Dendritic cell treated with granulocyte-macrophage colony-stimulating factor and Interleukin-4, amounts not matched to agents 40 ng/mL and 50 ng/mL, for 4 days (primary cell): Measurements from ENCODE around the gene RPS6KC1.
"Not testable (repeated sequence)": the region's sequence is repeated elsewhere in the genome, so short reads cannot be mapped to it uniquely, and the experiment has no call there.

ENCODE experiments used
- H3K27ac Mint-ChIP-seq: one replicate; pipeline ENCODE4 v1.8.0; 2022; ENCODE audit warnings: mild to moderate bottlenecking, mixed read lengths
- H3K27me3 Mint-ChIP-seq: one replicate; pipeline ENCODE4 v1.8.0; 2022; ENCODE audit warnings: mild to moderate bottlenecking, mixed read lengths
- H3K36me3 Mint-ChIP-seq: one replicate; pipeline ENCODE4 v1.8.0; 2022; ENCODE audit warnings: low read depth, mixed read lengths
- H3K4me1 Mint-ChIP-seq: one replicate; pipeline ENCODE4 v1.8.0; 2022; ENCODE audit warnings: low read depth, mixed read lengths
- H3K4me3 Mint-ChIP-seq: one replicate; pipeline ENCODE4 v1.8.0; 2022; ENCODE audit warnings: mild to moderate bottlenecking, moderate library complexity, mixed read lengths
- H3K9me3 Mint-ChIP-seq: one replicate; pipeline ENCODE4 v1.8.0; 2022; ENCODE audit warnings: mixed read lengths
- intact Hi-C: fragments of 100-400 bp; cut with micrococcal nuclease; formaldehyde crosslinking; loops from one replicate; pipeline ENCODE4 v1.15.0; 2022

The RPS6KC1 gene

DNA sequence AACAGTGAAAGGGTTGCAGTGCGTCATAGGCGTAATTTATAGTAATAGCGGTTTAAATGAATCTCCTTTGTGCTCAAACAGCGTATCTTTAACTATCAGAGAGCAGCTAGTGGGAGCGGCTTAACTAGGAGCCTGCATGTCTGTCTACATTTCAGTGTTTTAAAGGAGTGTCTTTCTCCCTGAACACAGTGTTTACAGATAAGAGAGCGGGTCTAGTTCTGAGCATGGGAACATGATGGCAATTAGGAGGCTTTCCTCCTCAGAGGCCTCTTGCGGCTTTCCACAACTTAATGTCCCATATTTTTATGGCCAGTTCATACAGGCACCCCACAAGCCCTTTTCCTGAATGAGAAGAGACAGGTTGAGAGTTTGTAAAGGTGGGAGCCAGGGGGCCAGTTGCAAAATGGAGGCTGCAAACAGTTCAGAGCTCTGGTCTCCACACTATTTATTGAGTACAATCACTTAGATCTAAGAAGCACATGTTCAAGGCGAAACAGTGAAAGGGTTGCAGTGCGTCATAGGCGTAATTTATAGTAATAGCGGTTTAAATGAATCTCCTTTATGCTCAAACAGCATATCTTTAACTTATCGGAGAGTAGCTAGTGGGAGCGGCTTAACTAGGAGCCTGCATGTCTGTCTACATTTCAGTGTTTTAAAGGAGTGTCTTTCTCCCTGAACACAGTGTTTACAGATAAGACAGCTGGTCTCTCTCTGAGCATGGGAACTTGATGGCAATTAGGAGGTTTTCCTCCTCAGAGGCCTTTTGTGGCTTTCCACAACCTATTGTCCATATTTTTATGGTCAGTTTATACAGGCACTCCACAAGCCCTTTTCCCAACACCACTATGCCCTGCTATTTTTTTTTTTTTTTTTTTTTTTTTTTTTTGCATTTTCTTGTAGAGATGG lies 5.5 kb upstream of the RPS6KC1 start:
- H3K27me3 Mint-ChIP-seq, H3K36me3 Mint-ChIP-seq, H3K9me3 Mint-ChIP-seq, intact Hi-C loops, H3K4me3 Mint-ChIP-seq, H3K27ac Mint-ChIP-seq: not testable (repeated sequence)
- H3K4me1 Mint-ChIP-seq = peaks cover 17% of the 10 kb centered on the region

DNA sequence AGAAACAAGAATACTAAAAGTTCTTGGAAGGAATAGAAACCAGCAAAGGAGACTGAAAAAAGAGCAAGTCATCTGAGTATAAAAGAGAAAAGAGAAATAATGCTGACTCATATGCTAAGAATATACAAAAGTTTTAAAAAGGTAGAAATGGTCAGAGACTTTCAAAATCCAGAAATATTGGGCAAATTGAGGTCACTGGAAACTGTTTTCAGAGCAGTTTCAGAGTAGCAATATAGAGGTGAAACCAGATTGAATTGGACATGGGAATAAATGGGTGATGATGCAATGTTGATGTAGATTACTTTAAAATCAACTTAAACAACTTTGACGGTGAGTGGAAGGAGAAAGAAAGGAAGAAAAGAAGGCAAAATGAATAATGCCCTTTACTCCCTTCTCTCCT lies 1.8 kb upstream of the RPS6KC1 start:
- intact Hi-C loops = no loop called here
- H3K27ac Mint-ChIP-seq = no peak overlapping the region
- H3K36me3 Mint-ChIP-seq = peaks cover 19% of the 10 kb centered on the region
- H3K4me3 Mint-ChIP-seq = no peak overlapping the region
- H3K9me3 Mint-ChIP-seq = peaks cover 10% of the 10 kb centered on the region
- peaks cover 34% of the 10 kb centered on the region for H3K4me1 Mint-ChIP-seq
- peaks cover 2% of the 10 kb centered on the region for H3K27me3 Mint-ChIP-seq

DNA sequence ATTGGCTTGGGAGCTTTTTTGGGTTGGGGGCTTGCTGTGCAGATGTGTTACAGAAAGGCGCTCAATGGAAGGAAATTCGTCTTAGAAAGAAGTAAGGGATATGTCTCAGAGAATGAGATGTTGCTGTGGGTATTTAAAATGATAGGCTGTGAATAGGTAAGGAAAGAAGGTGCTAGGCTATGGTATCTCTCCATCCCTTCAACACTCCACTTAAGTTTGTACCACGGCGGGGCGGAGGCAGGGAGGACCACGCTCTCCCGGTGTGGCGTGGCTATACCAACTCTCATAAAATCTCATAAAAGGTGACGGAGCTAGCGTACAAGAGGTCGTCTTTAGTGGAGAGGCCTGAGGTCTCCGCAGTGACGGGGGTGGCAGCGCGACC lies 305 bp upstream of the RPS6KC1 start:
- peaks cover 10% of the 10 kb centered on the region for H3K9me3 Mint-ChIP-seq
- peak overlapping the region; percentile 99 for H3K4me3 Mint-ChIP-seq
- H3K4me1 Mint-ChIP-seq = peaks cover 41% of the 10 kb centered on the region
- H3K27me3 Mint-ChIP-seq = no peaks in the 10 kb centered on the region
- H3K36me3 Mint-ChIP-seq = peaks cover 19% of the 10 kb centered on the region
- peak overlapping the region; percentile 95 for H3K27ac Mint-ChIP-seq
- intact Hi-C loops = loop anchor here (1.0 kb wide), 1 partner anchor 35 kb away; the partner anchor contains the start of gene ANGEL2

DNA sequence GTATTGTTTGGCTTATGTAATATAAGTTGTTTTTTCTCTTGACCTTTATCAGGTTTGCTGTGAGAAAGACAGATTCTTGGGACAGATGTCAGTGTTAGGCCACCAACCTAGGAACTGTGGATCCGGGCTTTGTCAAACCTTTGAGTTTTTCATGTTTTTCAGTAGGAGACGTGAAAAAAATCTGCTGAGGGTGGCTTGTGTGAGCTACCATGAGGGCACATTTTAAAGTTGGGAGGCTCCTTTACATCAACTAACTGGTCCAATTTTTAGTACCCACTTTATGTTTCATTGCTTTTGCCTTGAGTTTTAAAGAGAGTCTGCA lies 801 bp downstream of the RPS6KC1 start:
- Mint-ChIP-seq H3K4me3 (peak overlapping the region; percentile 99), H3K27ac (peak overlapping the region; percentile 95), H3K9me3 (peaks cover 10% of the 10 kb centered on the region), H3K27me3 (no peaks in the 10 kb centered on the region), H3K4me1 (peaks cover 41% of the 10 kb centered on the region), H3K36me3 (peaks cover 19% of the 10 kb centered on the region)
- intact Hi-C loops = loop anchor here (1.0 kb wide), 1 partner anchor 37 kb away; the partner anchor contains the start of gene ANGEL2

DNA sequence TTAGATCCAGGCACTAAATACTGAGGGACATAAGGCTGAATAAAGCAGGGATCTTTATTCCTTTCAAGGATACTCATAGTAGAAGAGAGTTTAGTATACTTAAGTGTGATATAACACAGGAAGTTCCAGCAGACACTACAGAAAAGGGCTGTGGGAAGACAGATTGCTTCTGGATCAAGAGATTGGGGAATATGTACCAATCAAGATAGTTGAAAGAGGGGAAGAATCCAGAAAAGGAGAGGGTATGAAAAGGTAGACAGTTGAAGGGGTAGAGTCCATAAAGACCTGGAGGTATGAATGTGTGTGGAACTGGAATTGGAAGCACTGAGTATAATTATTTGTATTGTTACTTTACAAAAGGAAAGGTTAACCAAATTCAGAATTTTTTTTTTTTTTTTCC lies 2.4 kb downstream of the RPS6KC1 start:
- intact Hi-C loops = no loop called here
- no peak overlapping the region for H3K27ac Mint-ChIP-seq
- H3K9me3 Mint-ChIP-seq = peaks cover 10% of the 10 kb centered on the region
- H3K27me3 Mint-ChIP-seq = no peaks in the 10 kb centered on the region
- H3K4me1 Mint-ChIP-seq = peaks cover 41% of the 10 kb centered on the region
- peaks cover 19% of the 10 kb centered on the region for H3K36me3 Mint-ChIP-seq
- H3K4me3 Mint-ChIP-seq = no peak overlapping the region

DNA sequence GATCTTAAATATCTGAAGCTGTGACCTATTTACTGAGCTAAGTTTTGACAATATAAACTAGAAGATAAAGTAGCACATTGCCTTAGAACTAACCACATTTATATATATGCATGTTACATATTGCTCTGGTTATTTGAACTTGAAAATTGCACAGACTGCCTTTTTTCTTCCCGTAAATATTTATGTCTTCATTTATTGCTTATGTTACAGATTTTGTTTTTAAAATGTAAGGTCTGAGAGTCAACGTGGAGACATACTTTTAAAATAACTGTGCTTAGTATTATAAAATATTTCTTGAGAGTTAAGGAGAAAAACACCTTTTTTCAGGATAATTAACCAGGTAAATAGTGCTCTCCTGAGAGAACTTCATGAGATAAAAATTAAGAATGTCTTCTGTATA lies 3.1 kb downstream of the RPS6KC1 start:
- H3K27me3 Mint-ChIP-seq = no peaks in the 10 kb centered on the region
- H3K9me3 Mint-ChIP-seq = peaks cover 14% of the 10 kb centered on the region
- peaks cover 21% of the 10 kb centered on the region for H3K36me3 Mint-ChIP-seq
- no peak overlapping the region for H3K4me3 Mint-ChIP-seq
- peaks cover 36% of the 10 kb centered on the region for H3K4me1 Mint-ChIP-seq
- intact Hi-C loops = no loop called here
- no peak overlapping the region for H3K27ac Mint-ChIP-seq

DNA sequence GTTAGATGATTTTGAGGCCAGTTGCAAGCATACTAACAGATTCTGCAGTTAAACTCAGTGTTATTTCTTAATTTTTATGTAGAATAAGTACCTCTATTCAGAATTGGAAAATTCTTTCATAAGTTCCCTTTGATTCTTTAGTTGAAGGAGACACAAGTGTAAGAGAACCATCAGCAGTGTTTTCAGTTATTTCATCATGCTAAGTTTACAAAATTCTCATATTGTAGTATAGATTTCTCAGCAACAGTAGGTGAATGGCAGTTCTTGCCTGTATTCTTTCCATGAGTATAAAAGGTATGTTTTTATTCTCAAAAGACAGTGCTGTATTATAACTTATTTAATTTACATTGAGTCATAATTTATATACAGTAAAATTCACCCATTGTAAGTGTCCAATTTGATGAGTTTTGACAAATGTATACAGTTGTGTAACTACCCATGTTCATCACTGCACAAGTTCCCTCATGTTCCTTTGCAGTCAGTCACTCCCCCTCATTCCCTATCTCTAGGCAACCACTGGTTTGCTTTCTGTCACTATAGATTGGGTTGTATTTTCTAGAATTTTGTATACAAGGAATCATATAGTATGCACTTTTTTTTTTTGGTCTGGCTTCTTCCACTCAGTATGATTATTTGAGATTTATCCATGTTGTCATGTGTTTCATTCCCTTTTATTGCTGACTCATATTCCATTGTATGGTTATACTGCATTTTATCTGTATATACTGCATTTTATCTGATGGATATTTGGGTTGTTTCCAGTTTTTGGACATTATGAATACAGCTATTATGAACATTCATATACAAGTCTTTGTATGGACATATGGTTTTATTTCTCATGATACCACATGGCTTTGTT lies 3.9 kb downstream of the RPS6KC1 start:
- Mint-ChIP-seq H3K4me3 (no peak overlapping the region), H3K27me3 (no peaks in the 10 kb centered on the region), H3K36me3 (peaks cover 25% of the 10 kb centered on the region), H3K27ac (no peak overlapping the region), H3K9me3 (peaks cover 17% of the 10 kb centered on the region), H3K4me1 (peaks cover 30% of the 10 kb centered on the region)
- intact Hi-C loops = no loop called here

DNA sequence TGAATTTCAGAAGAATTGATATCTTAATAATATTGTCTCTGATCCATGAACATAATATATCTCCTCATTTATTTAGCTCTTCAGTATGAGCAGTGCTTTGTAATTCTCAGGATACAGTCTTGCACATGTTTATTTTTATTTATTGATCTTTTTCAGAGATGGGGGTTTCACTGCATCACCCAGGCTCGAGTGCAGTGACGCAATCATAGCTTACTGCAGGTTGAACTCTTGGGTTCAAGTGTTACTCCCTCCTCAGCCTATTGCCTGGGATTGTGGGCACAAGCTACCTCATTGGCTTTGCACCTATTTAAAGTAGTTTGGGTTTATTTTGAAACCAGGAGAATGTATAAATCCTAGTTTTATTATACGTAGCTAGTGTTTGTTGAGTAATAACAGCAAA lies 4.7 kb downstream of the RPS6KC1 start:
- Mint-ChIP-seq H3K36me3 (peaks cover 22% of the 10 kb centered on the region), H3K4me3 (no peak overlapping the region), H3K27me3 (no peaks in the 10 kb centered on the region), H3K9me3 (peaks cover 9% of the 10 kb centered on the region), H3K27ac (no peak overlapping the region), H3K4me1 (peaks cover 22% of the 10 kb centered on the region)
- intact Hi-C loops = no loop called here

DNA sequence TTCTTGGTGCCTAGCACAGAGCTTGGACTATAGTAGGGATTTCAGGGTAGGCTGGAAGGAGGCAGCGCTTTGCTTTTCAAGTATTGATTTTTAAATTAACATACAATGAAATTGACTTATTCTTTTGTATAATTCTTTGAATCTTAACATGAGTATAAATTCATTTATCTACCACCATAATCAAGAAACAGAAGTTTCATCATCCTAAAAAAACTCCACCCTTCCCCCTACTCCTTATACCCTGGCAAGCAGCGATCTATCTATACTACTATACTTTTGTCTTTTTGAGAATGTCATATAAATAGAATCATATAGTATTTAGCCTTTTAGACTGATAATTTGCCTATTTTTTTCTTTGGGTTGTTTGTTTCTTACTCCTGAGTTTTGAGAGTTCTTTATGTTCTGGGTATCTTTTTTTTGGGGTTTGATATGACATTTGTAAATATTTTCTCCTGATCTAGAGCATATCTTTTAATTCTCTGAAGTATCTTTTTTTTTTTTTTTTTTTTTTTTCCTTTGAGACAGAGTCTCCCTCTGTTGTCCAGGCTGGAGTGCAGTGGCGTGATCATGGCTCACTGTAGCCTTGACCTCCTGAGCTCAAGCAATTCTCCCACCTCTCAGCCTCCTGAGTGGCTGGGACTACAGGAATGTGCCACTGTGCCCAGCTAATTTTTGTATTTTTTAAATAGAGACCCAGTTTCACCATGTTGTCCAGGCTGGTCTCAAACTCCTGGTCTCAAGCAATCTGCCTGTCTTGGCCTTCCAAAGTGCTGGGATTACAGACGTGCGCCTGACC lies 6.4 kb downstream of the RPS6KC1 start:
- peaks cover 19% of the 10 kb centered on the region for H3K4me1 Mint-ChIP-seq
- H3K27me3 Mint-ChIP-seq = no peaks in the 10 kb centered on the region
- peaks cover 9% of the 10 kb centered on the region for H3K9me3 Mint-ChIP-seq
- H3K36me3 Mint-ChIP-seq = peaks cover 12% of the 10 kb centered on the region
- no peak overlapping the region for H3K27ac Mint-ChIP-seq
- no peak overlapping the region for H3K4me3 Mint-ChIP-seq
- intact Hi-C loops = no loop called here

DNA sequence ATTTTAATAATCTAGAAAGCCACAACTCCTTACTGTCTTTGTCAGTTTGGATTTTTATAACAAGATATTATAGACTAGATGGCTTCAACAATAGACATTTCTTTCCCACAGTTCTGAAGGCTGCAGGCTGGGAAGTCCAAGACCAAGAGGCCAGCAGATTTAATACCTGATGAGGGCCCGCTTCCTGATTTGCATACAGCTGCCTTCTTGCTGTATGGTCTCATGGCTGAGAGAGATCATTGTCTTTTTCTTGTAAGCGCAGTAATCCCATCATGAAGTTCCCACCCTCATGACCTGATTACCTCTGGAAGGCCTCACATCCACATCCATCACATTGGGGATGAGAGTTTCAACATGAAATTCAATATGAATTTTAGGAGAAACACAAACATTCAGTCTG lies 9.8 kb downstream of the RPS6KC1 start:
- peaks cover 6% of the 10 kb centered on the region for H3K36me3 Mint-ChIP-seq
- peaks cover 5% of the 10 kb centered on the region for H3K4me1 Mint-ChIP-seq
- H3K27me3 Mint-ChIP-seq = no peaks in the 10 kb centered on the region
- peaks cover 9% of the 10 kb centered on the region for H3K9me3 Mint-ChIP-seq
- no peak overlapping the region for H3K27ac Mint-ChIP-seq
- no peak overlapping the region for H3K4me3 Mint-ChIP-seq
- intact Hi-C loops = no loop called here

DNA sequence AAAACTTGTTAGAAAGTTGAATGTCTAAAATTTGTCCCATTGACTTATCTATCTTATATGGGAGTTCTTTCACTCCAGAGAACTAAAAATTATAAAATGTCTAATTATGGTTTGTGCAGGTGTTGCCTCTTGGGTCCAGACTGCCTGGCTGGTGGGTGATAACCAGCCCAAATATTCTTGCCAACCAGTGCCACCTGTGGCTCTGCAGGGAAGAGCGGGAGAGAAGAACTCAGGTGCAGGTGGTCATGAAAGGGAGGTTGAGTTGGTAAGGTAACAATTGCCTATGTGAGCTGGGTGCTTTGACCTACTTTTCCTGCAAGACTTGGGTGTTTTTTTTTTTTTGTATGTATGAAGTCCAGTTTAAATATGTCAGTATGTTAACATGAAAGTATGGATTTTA lies 10.2 kb downstream of the RPS6KC1 start:
- Mint-ChIP-seq H3K36me3 (peaks cover 6% of the 10 kb centered on the region), H3K27ac (no peak overlapping the region), H3K4me1 (peaks cover 9% of the 10 kb centered on the region)

DNA sequence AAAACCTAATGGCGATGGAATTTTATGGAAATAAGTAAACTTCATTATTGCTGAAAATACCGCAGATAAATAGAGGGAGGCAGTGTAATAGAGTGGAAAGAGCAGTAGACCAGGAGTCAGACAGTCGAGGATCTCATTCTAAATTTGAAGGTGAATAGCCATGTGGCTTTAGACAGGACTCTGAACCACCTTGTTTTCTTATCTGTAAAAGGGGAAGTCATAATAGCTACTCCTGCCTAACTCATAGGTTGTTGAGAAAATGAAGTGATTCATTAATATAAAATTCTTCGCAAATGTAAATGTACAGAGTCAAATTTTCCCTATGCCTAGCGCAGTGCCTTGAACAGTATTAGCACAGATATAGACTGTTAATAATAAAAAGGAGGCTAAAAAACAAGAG lies 14.8 kb downstream of the RPS6KC1 start:
- Mint-ChIP-seq H3K27ac (no peak overlapping the region), H3K27me3 (no peaks in the 10 kb centered on the region), H3K9me3 (no peaks in the 10 kb centered on the region), H3K4me1 (peaks cover 19% of the 10 kb centered on the region), H3K4me3 (no peak overlapping the region), H3K36me3 (no peaks in the 10 kb centered on the region)
- intact Hi-C loops = loop anchor here (5.0 kb wide), 1 partner anchor 53 kb away; no protein-coding TSS in a partner anchor

More for the DNA sequence above, 10.2 kb downstream of the RPS6KC1 start:
- peaks cover 9% of the 10 kb centered on the region for H3K9me3 Mint-ChIP-seq
- no peak overlapping the region for H3K4me3 Mint-ChIP-seq
- H3K27me3 Mint-ChIP-seq = no peaks in the 10 kb centered on the region
- intact Hi-C loops = no loop called here

DNA sequence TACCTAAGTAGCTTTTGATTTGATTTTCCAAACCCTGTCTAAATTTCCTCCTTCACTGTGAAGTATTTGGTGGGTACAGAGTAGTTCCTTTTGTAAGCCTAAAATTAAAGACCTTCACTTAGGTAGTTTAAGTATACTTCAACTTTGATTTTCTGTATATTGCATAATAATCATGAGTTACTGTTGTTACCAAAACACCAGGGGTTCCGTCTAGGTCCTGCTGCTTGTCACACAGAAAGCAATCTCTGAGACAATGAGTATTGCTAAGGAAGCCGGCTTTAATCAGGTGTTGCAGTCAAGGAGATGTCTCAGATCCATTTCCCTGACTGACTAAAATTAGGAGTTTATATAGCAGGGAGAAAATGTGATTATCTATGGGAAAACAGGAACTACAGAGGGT lies 15.3 kb downstream of the RPS6KC1 start:
- intact Hi-C loops = loop anchor here (5.0 kb wide), 1 partner anchor 54 kb away; no protein-coding TSS in a partner anchor
- Mint-ChIP-seq H3K9me3 (no peaks in the 10 kb centered on the region), H3K27ac (no peak overlapping the region), H3K36me3 (no peaks in the 10 kb centered on the region), H3K4me3 (no peak overlapping the region), H3K4me1 (peaks cover 19% of the 10 kb centered on the region), H3K27me3 (no peaks in the 10 kb centered on the region)
